ENCODE data around the gene NAT14.
"Not testable (repeated sequence)": the region's sequence is repeated elsewhere in the genome, so short reads cannot be mapped to it uniquely, and the experiment has no call there.

The NAT14 gene

DNA sequence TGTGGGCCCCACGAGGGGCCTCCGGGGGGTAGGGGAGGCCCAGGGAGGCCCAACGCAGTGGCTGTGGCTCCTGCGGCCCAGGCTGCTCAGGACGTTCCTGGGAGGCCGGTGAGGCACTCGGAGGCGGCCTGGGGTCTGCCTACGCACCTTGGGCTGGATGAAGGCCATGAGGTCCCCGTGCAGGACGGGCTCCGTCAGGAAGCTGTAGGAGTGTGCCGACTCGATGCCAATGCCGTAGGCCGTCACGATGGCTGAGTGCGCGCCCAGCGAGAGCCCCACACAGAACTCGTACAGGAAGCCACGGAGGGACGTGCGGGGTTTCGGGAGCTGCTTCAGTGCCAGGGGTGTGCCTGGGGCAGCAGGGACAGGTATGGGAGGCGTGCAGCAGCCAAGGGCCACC, 46.0 kb downstream of the NAT14 start:
- no peak for DNase-seq
- Histone ChIP-seq H3K4me2 (ENCODE audit: insufficient read depth, low read length) (no peak overlapping the region), H2AFZ (ENCODE audit: low read depth, low read length) (no peak overlapping the region), H3K4me3 (ENCODE audit: low read depth in 1 of 2, low read length in 2 of 2) (no peak overlapping the region), H3K36me3 (ENCODE audit: insufficient read depth, low read length) (no peaks in the 10 kb centered on the region), H3K79me2 (ENCODE audit: insufficient read depth, low read length) (no peaks in the 10 kb centered on the region), H3K9me3 (ENCODE audit: insufficient read depth, low read length, severe bottlenecking) (peaks cover 3% of the 10 kb centered on the region), H4K20me1 (ENCODE audit: insufficient read depth, low read length) (no peaks in the 10 kb centered on the region), H3K4me1 (ENCODE audit: insufficient read depth, low read length) (no peaks in the 10 kb centered on the region), H3K27ac (ENCODE audit: low read length) (no peak overlapping the region), H3K27me3 (ENCODE audit: insufficient read depth, low read length, poor library complexity) (no peaks in the 10 kb centered on the region), H3K9ac (ENCODE audit: low read depth, low read length) (no peak overlapping the region)
- no peak for ATAC-seq (ENCODE audit: insufficient read depth, low read depth)
- TF ChIP-seq EZH2 (IDR thresholded peaks at IDR 0.05; ENCODE audit: borderline replicate concordance, low read depth, low read length, severe bottlenecking): no peak
- TF ChIP-seq, protein P1, sequence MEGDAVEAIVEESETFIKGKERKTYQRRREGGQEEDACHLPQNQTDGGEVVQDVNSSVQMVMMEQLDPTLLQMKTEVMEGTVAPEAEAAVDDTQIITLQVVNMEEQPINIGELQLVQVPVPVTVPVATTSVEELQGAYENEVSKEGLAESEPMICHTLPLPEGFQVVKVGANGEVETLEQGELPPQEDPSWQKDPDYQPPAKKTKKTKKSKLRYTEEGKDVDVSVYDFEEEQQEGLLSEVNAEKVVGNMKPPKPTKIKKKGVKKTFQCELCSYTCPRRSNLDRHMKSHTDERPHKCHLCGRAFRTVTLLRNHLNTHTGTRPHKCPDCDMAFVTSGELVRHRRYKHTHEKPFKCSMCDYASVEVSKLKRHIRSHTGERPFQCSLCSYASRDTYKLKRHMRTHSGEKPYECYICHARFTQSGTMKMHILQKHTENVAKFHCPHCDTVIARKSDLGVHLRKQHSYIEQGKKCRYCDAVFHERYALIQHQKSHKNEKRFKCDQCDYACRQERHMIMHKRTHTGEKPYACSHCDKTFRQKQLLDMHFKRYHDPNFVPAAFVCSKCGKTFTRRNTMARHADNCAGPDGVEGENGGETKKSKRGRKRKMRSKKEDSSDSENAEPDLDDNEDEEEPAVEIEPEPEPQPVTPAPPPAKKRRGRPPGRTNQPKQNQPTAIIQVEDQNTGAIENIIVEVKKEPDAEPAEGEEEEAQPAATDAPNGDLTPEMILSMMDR (IDR thresholded peaks at IDR 0.05; ENCODE audit: borderline replicate concordance, extremely low read depth, low read length, poor library complexity, severe bottlenecking): no peak

DNA sequence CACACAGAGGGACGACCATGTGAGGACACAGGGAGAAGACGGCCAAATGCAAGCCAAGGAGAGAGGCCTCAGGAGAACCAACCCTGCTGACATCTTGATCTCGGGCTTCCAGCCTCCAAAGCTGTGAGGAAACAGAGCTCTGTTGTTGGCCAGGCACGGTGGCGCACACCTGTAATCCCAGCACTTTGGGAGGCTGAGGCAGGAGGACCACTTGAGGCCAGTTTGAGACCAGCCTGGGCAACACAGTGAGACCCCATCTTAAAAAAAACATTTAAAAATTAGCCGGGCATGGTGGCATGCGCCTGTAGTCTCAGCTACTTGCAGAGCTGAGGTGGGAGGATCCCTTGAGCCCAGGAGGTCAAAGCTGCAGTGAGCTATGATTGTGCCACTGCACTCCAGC, 49.3 kb downstream of the NAT14 start:
- H3K9me3 ChIP-seq (ENCODE audit: insufficient read depth, low read length, severe bottlenecking); ATAC-seq (ENCODE audit: insufficient read depth, low read depth); H3K4me3 ChIP-seq (ENCODE audit: low read depth in 1 of 2, low read length in 2 of 2); H3K9ac ChIP-seq (ENCODE audit: low read depth, low read length); H3K36me3 ChIP-seq (ENCODE audit: insufficient read depth, low read length); H4K20me1 ChIP-seq (ENCODE audit: insufficient read depth, low read length); H3K27me3 ChIP-seq (ENCODE audit: insufficient read depth, low read length, poor library complexity); H3K4me1 ChIP-seq (ENCODE audit: insufficient read depth, low read length); H3K4me2 ChIP-seq (ENCODE audit: insufficient read depth, low read length); H2AFZ ChIP-seq (ENCODE audit: low read depth, low read length); H3K27ac ChIP-seq (ENCODE audit: low read length); DNase-seq; H3K79me2 ChIP-seq (ENCODE audit: insufficient read depth, low read length): not testable (repeated sequence)

DNA sequence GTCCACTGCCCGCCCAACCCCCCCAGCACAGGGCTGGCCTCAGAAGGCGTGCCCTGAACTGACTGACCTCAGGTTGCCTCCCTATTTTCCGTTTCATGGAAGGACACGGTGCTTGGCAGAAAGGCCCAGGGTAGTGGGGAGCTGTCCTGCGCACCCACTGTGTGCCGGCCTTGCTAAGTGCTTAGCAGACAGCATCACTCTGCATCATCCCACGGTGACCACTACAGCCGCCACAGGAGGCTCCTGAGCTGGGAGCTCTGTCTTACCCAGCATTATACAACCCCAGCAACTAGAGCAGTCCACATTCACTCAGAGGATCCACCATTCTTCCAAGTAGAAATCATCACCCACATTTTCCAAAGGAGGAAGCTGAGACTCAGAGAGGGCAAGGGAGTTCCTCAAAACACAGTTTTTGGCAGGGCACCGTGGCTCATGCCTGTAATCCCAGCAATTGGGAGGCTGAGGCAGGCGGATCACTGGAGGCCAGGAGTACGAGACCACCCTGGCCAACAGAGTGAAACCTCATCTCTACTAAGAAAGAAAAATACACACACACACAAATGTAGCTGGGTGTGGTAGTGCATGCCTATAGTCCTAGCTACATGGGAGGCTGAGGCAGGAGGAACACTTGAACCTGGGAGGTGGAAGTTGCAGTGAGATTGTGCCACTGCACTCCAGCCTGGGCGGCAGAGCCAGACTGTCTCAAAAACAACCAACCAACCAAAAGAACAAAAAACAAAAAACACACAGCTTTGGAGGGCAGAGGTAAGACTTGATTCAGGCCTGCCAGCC, 50.4 kb downstream of the NAT14 start:
- Histone ChIP-seq H3K36me3 (ENCODE audit: insufficient read depth, low read length) (no peaks in the 10 kb centered on the region), H3K4me1 (ENCODE audit: insufficient read depth, low read length) (no peaks in the 10 kb centered on the region), H3K9me3 (ENCODE audit: insufficient read depth, low read length, severe bottlenecking) (no peaks in the 10 kb centered on the region), H3K27ac (ENCODE audit: low read length) (no peak overlapping the region), H3K9ac (ENCODE audit: low read depth, low read length) (no peak overlapping the region), H3K4me3 (ENCODE audit: low read depth in 1 of 2, low read length in 2 of 2) (no peak overlapping the region), H2AFZ (ENCODE audit: low read depth, low read length) (no peak overlapping the region), H3K79me2 (ENCODE audit: insufficient read depth, low read length) (no peaks in the 10 kb centered on the region), H3K4me2 (ENCODE audit: insufficient read depth, low read length) (no peak overlapping the region), H4K20me1 (ENCODE audit: insufficient read depth, low read length) (no peaks in the 10 kb centered on the region), H3K27me3 (ENCODE audit: insufficient read depth, low read length, poor library complexity) (no peaks in the 10 kb centered on the region)
- no peak for TF ChIP-seq EZH2 (IDR thresholded peaks at IDR 0.05; ENCODE audit: borderline replicate concordance, low read depth, low read length, severe bottlenecking)
- TF ChIP-seq, protein P1 (IDR thresholded peaks at IDR 0.05; ENCODE audit: borderline replicate concordance, extremely low read depth, low read length, poor library complexity, severe bottlenecking): no peak
- ATAC-seq (ENCODE audit: insufficient read depth, low read depth) (no peak), DNase-seq (no peak)

DNA sequence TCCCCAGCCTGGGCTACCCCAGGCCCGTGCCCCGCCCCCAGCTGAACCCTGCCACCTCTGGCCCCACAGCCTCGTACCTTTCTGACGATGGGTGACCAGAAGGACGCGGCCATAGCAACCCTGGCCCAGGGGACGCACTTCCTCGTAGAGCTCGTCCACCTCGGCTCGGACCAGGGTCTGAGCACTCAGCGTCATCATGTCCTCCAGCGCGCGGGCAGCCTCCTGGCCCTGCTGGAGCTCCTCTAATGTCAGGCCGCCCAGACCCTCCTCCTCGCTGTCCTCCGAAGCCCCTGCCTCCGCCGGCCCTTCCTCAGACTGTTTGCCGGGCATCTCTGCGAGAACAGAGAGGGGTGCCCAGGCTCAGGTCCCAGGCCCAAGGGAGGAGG, 51.0 kb downstream of the NAT14 start:
- H2AFZ ChIP-seq (ENCODE audit: low read depth, low read length): no peak overlapping the region
- no peak overlapping the region for H3K4me3 ChIP-seq (ENCODE audit: low read depth in 1 of 2, low read length in 2 of 2)
- H3K27me3 ChIP-seq (ENCODE audit: insufficient read depth, low read length, poor library complexity): no peaks in the 10 kb centered on the region
- no peak overlapping the region for H3K27ac ChIP-seq (ENCODE audit: low read length)
- H3K9ac ChIP-seq (ENCODE audit: low read depth, low read length): no peak overlapping the region
- DNase-seq (no peak), ATAC-seq (ENCODE audit: insufficient read depth, low read depth) (no peak)
- H3K9me3 ChIP-seq (ENCODE audit: insufficient read depth, low read length, severe bottlenecking): no peaks in the 10 kb centered on the region
- H4K20me1 ChIP-seq (ENCODE audit: insufficient read depth, low read length): no peaks in the 10 kb centered on the region
- no peak for TF ChIP-seq EZH2 (IDR thresholded peaks at IDR 0.05; ENCODE audit: borderline replicate concordance, low read depth, low read length, severe bottlenecking)
- TF ChIP-seq, protein P1 (IDR thresholded peaks at IDR 0.05; ENCODE audit: borderline replicate concordance, extremely low read depth, low read length, poor library complexity, severe bottlenecking): no peak
- H3K4me2 ChIP-seq (ENCODE audit: insufficient read depth, low read length): no peak overlapping the region
- H3K79me2 ChIP-seq (ENCODE audit: insufficient read depth, low read length): no peaks in the 10 kb centered on the region
- H3K36me3 ChIP-seq (ENCODE audit: insufficient read depth, low read length): no peaks in the 10 kb centered on the region
- H3K4me1 ChIP-seq (ENCODE audit: insufficient read depth, low read length): no peaks in the 10 kb centered on the region
